Panc1 (cell line): ENCODE data around the gene NTM. TPM values are rescaled to one million over a fixed set of nuclear protein-coding genes. Genes with fewer than 3 reads are reported as not detected.

Experiments
- ATAC-seq: fragments of 200-7000 bp; cut with Tn5 transposase; 2 replicates; pipeline ENCODE4 v1.9.1; 2020; ENCODE audit warnings: mild to moderate bottlenecking, moderate library complexity
- BruUV-seq: library from RNA; stranded (reverse); fragments of 400-500 nt; replicated peaks from 2 replicates; lab custom pipeline; 2021; lab: Mats Ljungman, UMichigan
- CTCF ChIA-PET: fragments of 300-600 bp; sonication (Branson Sonifier 250); formaldehyde crosslinking; loops from one replicate; lab custom pipeline; 2022; ENCODE audit warnings: antibody characterized with exemption; lab: Charles Lee
- POLR2A ChIA-PET: fragments of 300-600 bp; sonication (Branson Sonifier 250); formaldehyde crosslinking; loops from one replicate; lab custom pipeline; 2022; ENCODE audit warnings: antibody characterized with exemption; lab: Charles Lee
- DNase-seq: peaks from one replicate; pipeline ENCODE4 v3.0.0-alpha.2; 2010; ENCODE audit warnings: low read depth, low spot score
- H3K27ac ChIP-seq: 2 replicates; pipeline ENCODE4 v1.5.1; 2011; ENCODE audit warnings: mild to moderate bottlenecking, low read length, inconsistent platforms
- H3K27me3 ChIP-seq: fragments of 200-500 bp; sonication (Bioruptor generic); 2 replicates; pipeline ENCODE4 v1.6.0; 2014; ENCODE audit warnings: low read length, inconsistent platforms; ENCODE audit not compliant: control insufficient read depth, insufficient read depth
- H3K36me3 ChIP-seq: fragments of 200-500 bp; sonication (Bioruptor generic); 2 replicates; pipeline ENCODE4 v1.5.1; 2014; ENCODE audit warnings: inconsistent platforms, mild to moderate bottlenecking, low read length, moderate library complexity; ENCODE audit not compliant: control insufficient read depth, insufficient read depth
- H3K4me1 ChIP-seq: 2 replicates; pipeline ENCODE4 v1.5.1; 2011; ENCODE audit warnings: inconsistent platforms, mild to moderate bottlenecking, low read length, moderate library complexity; ENCODE audit not compliant: control insufficient read depth, insufficient read depth
- H3K4me3 ChIP-seq, 2 experiments: 2 replicates each; pipeline ENCODE4 v1.5.1; 2011 to 2012; ENCODE audit warnings: low read depth in 2 of 2, low read length in 2 of 2, mild to moderate bottlenecking in 2 of 2, inconsistent platforms in 1 of 2, moderate library complexity in 1 of 2
- H3K9me3 ChIP-seq: fragments of 200-500 bp; sonication (Bioruptor generic); 2 replicates; pipeline ENCODE4 v1.5.1; 2014; ENCODE audit warnings: low read depth, mild to moderate bottlenecking, inconsistent platforms, low read length, moderate library complexity; ENCODE audit not compliant: control insufficient read depth, insufficient read depth
- POLR2AphosphoS5 ChIP-seq: IDR thresholded peaks from 2 replicates; pipeline ENCODE4 v1.6.1; 2012; ENCODE audit warnings: mild to moderate bottlenecking, low read depth, low read length, moderate library complexity
- SIN3A ChIP-seq: IDR thresholded peaks from 2 replicates; pipeline ENCODE4 v1.6.1; 2012; ENCODE audit warnings: low read depth, mild to moderate bottlenecking, low read length, moderate library complexity, borderline replicate concordance; ENCODE audit not compliant: insufficient read depth
- TCF7L2 ChIP-seq: IDR thresholded peaks from 2 replicates; pipeline ENCODE4 v1.6.1; 2011; ENCODE audit warnings: mild to moderate bottlenecking, low read depth, low read length, inconsistent platforms
- in situ Hi-C: cut with HindIII; loops from 2 replicates; pipeline ENCODE4 v1.10.0; 2016; ENCODE audit warnings: low sequenced_read_pairs, low pct_unique_long_range_greater_than_20kb
- intact Hi-C: fragments of 100-400 bp; cut with micrococcal nuclease; formaldehyde crosslinking; loops from one replicate; pipeline ENCODE4 v1.10.0; 2022; ENCODE audit not compliant: unreplicated experiment
- total RNA-seq: library from RNA; stranded (reverse); gene quantifications from one replicate; pipeline ENCODE4 v1.2.1, GENCODE V29; 2021; ENCODE audit not compliant: unreplicated experiment
- TF ChIP-seq, protein P1 (sequence below): fragments of 450-650 bp; IDR thresholded peaks from 2 replicates; pipeline ENCODE4 v1.5.1; 2017; ENCODE audit warnings: mild to moderate bottlenecking
- TF ChIP-seq, protein P2 (sequence below), 2 experiments: IDR thresholded peaks; 2 replicates each; pipeline ENCODE4 v1.6.1; 2011 to 2012; ENCODE audit warnings: low read depth in 2 of 2, control low read depth in 1 of 2, low read length in 1 of 2, mild to moderate bottlenecking in 1 of 2, moderate library complexity in 1 of 2; ENCODE audit not compliant: insufficient read depth in 1 of 2

Gene NTM
- total RNA-seq, 1 experiment from 2014 or later, result 0.10 TPM

DNA sequence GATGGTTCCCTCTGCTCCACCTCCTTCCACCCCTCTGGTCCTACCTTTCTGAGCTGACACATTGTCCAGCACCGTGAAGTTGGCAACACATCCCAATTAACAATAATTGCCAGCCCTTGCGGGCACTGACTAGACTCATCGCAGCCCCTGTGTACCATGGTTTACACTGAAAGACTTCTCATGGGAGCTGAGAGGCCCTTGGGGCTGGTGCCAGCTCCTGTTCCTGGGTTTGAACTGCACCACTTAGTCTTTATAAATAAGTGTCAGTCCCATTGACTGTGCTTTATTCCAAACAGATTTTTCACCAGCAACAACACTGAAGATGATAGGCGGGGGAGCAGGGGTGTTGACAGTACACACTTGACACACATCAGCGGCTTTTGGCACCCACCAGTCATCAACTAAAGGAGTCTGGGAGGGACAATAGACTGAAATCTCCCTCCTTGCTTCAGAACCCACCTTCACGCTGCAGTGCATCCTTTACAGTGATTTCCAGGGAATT is 447.3 kb downstream of the NTM start:
- Histone ChIP-seq H3K27me3 (no peaks in the 10 kb centered on the region; the same call in 1 of the 2 replicates), H3K4me3 (no peak overlapping the region), H3K27ac (no peak overlapping the region), H3K36me3 (no peaks in the 10 kb centered on the region), H3K9me3 (no peaks in the 10 kb centered on the region), H3K4me1 (no peaks in the 10 kb centered on the region)
- ATAC-seq (no peak), DNase-seq (no peak)
- ChIA-PET CTCF (no interaction called here), POLR2A (no interaction called here)
- intact Hi-C loops (no loop called here), in situ Hi-C loops (no loop called here)
- no TSS peak for BruUV-seq
- no peak for TF ChIP-seq TCF7L2
- TF ChIP-seq, protein P1, sequence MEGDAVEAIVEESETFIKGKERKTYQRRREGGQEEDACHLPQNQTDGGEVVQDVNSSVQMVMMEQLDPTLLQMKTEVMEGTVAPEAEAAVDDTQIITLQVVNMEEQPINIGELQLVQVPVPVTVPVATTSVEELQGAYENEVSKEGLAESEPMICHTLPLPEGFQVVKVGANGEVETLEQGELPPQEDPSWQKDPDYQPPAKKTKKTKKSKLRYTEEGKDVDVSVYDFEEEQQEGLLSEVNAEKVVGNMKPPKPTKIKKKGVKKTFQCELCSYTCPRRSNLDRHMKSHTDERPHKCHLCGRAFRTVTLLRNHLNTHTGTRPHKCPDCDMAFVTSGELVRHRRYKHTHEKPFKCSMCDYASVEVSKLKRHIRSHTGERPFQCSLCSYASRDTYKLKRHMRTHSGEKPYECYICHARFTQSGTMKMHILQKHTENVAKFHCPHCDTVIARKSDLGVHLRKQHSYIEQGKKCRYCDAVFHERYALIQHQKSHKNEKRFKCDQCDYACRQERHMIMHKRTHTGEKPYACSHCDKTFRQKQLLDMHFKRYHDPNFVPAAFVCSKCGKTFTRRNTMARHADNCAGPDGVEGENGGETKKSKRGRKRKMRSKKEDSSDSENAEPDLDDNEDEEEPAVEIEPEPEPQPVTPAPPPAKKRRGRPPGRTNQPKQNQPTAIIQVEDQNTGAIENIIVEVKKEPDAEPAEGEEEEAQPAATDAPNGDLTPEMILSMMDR, result no peak
- TF ChIP-seq, protein P2, sequence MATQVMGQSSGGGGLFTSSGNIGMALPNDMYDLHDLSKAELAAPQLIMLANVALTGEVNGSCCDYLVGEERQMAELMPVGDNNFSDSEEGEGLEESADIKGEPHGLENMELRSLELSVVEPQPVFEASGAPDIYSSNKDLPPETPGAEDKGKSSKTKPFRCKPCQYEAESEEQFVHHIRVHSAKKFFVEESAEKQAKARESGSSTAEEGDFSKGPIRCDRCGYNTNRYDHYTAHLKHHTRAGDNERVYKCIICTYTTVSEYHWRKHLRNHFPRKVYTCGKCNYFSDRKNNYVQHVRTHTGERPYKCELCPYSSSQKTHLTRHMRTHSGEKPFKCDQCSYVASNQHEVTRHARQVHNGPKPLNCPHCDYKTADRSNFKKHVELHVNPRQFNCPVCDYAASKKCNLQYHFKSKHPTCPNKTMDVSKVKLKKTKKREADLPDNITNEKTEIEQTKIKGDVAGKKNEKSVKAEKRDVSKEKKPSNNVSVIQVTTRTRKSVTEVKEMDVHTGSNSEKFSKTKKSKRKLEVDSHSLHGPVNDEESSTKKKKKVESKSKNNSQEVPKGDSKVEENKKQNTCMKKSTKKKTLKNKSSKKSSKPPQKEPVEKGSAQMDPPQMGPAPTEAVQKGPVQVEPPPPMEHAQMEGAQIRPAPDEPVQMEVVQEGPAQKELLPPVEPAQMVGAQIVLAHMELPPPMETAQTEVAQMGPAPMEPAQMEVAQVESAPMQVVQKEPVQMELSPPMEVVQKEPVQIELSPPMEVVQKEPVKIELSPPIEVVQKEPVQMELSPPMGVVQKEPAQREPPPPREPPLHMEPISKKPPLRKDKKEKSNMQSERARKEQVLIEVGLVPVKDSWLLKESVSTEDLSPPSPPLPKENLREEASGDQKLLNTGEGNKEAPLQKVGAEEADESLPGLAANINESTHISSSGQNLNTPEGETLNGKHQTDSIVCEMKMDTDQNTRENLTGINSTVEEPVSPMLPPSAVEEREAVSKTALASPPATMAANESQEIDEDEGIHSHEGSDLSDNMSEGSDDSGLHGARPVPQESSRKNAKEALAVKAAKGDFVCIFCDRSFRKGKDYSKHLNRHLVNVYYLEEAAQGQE (IDR thresholded peaks at IDR 0.05; ENCODE audit: insufficient read depth in 1 of 2, low read depth in 2 of 2, low read length in 1 of 2), result no peak
- TF ChIP-seq POLR2AphosphoS5, result no peak
- no peak for TF ChIP-seq SIN3A

DNA sequence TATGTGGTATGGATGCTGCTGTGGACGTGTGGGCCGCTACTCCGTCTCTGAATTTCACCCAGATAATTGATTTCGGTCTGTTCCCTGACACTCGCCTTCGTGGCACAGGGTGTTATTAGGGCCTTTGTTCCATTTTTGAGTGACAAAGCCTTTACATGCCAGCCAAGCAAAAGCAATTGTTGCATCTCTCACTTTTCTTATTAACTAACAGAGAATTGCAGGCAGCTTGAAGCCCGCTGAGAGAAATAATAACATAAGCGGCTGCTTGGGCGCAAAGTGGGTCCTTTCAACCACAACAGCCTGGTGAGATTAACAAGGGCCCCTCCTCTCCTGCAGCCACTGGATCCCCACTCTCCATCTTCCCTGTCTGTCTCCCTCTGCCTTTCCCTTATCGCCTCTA is 449.4 kb downstream of the NTM start:
- no peaks in the 10 kb centered on the region; the same call in 1 of the 2 replicates for H3K27me3 ChIP-seq
- in situ Hi-C loops, result no loop called here
- DNase-seq (no peak), ATAC-seq (no peak)
- no peaks in the 10 kb centered on the region for H3K36me3 ChIP-seq
- CTCF ChIA-PET, result no interaction called here
- H3K9me3 ChIP-seq, result no peaks in the 10 kb centered on the region
- POLR2A ChIA-PET, result no interaction called here
- H3K4me3 ChIP-seq, result no peak overlapping the region
- no peaks in the 10 kb centered on the region for H3K4me1 ChIP-seq
- H3K27ac ChIP-seq, result no peak overlapping the region
- TF ChIP-seq, protein P1, result no peak
- BruUV-seq, result no TSS peak
- intact Hi-C loops, result no loop called here
